Thymus (tissue), 11 donors: ENCODE measurements around the gene CAP2. TPM values are rescaled to one million over a fixed set of nuclear protein-coding genes. Genes with fewer than 3 reads are reported as not detected.

Experiments
- DNase-seq, 9 donors: peaks; one replicate each; pipeline ENCODE4 v3.0.0-alpha.2; 2013; ENCODE audit warnings: low spot score in 9 of 9, low read depth in 6 of 9, missing footprints in 1 of 9
- H3K27ac ChIP-seq, 2 donors: one replicate each; pipeline ENCODE4 v1.5.1; 2013; ENCODE audit warnings: control low read depth in 1 of 2, low read depth in 1 of 2, low read length in 1 of 2, mild to moderate bottlenecking in 1 of 2, moderate library complexity in 1 of 2
- H3K27me3 ChIP-seq, 2 donors: one replicate each; pipeline ENCODE4 v1.5.1; 2013; ENCODE audit warnings: low read length in 1 of 2; ENCODE audit not compliant: control insufficient read depth in 2 of 2, insufficient read depth in 1 of 2
- H3K36me3 ChIP-seq, 2 donors: one replicate each; pipeline ENCODE4 v1.5.1; 2013; ENCODE audit warnings: low read length in 1 of 2, mild to moderate bottlenecking in 1 of 2, moderate library complexity in 1 of 2; ENCODE audit not compliant: control insufficient read depth in 2 of 2, insufficient read depth in 2 of 2
- H3K4me1 ChIP-seq, 2 donors: one replicate each; pipeline ENCODE4 v1.5.1; 2013; ENCODE audit warnings: low read length in 2 of 2; ENCODE audit not compliant: control insufficient read depth in 2 of 2, insufficient read depth in 2 of 2
- H3K4me3 ChIP-seq, 2 donors: one replicate each; pipeline ENCODE4 v1.5.1; 2013; ENCODE audit warnings: low read length in 2 of 2, control low read depth in 1 of 2, mild to moderate bottlenecking in 1 of 2
- H3K9me3 ChIP-seq, 2 donors: one replicate each; pipeline ENCODE4 v1.5.1; 2013; ENCODE audit warnings: low read length in 1 of 2, mild to moderate bottlenecking in 1 of 2; ENCODE audit not compliant: control insufficient read depth in 2 of 2, insufficient read depth in 1 of 2
- WGBS: extraction: QIAGEN DNeasy Blood & Tissue Kit; methylation state at CpG from one replicate; pipeline ENCODE4 v1.1.7; 2013; 5-methylcytosine and 5-hydroxymethylcytosine counted together
- polyA plus RNA-seq: library from polyadenylated mRNA; stranded (reverse); fragments of 200-250 nt; gene quantifications from one replicate; pipeline ENCODE4 v1.2.3, GENCODE V29; 2013
- total RNA-seq: library from RNA; stranded (reverse); fragments of 120-200 nt; gene quantifications from one replicate; pipeline ENCODE4 v1.2.4, GENCODE V29; 2013
- donor health status: healthy.

The CAP2 gene
- total and polyA plus RNA-seq, 2 donors = 1.6 to 4.9 TPM

- Histone ChIP-seq H3K36me3 (no peaks in the 10 kb centered on the region), H3K27ac (no peak overlapping the region), H3K4me1 (no peaks in the 10 kb centered on the region), H3K4me3 (no peak overlapping the region), H3K27me3 (no peaks in the 10 kb centered on the region), H3K9me3 (no peaks in the 10 kb centered on the region)
- DNase-seq = no peak
- 95% methylated on average over 4 of the region's 4 CpGs for WGBS
Observed at GRCh38 chr6:17360564-17360963, 32.8 kb upstream of the CAP2 start.

GRCh38 chr6:17361013-17361412 lies 32.4 kb upstream of the CAP2 start:
- H3K4me3 ChIP-seq = no peak overlapping the region
- no peak overlapping the region for H3K27ac ChIP-seq
- H3K9me3 ChIP-seq = no peaks in the 10 kb centered on the region
- H3K27me3 ChIP-seq = no peaks in the 10 kb centered on the region
- 93% methylated on average over 3 of the region's 3 CpGs for WGBS
- H3K4me1 ChIP-seq = no peaks in the 10 kb centered on the region
- DNase-seq = no peak
- no peaks in the 10 kb centered on the region for H3K36me3 ChIP-seq

- Histone ChIP-seq H3K27me3 (no peaks in the 10 kb centered on the region), H3K4me1 (no peaks in the 10 kb centered on the region), H3K27ac (no peak overlapping the region), H3K4me3 (no peak overlapping the region), H3K36me3 (no peaks in the 10 kb centered on the region), H3K9me3 (no peaks in the 10 kb centered on the region)
- DNase-seq = no peak
Observed at GRCh38 chr6:17365961-17366360, 27.4 kb upstream of the CAP2 start.

GRCh38 chr6:17367868-17368267 lies 25.5 kb upstream of the CAP2 start:
- no peaks in the 10 kb centered on the region for H3K27me3 ChIP-seq
- H3K27ac ChIP-seq = no peak overlapping the region
- H3K36me3 ChIP-seq = no peaks in the 10 kb centered on the region
- H3K4me3 ChIP-seq = no peak overlapping the region
- H3K4me1 ChIP-seq = no peaks in the 10 kb centered on the region
- H3K9me3 ChIP-seq = no peaks in the 10 kb centered on the region
- no peak for DNase-seq
- 99% methylated on average over 1 of the region's 1 CpG for WGBS

GRCh38 chr6:17381424-17382147 lies 11.8 kb upstream of the CAP2 start:
- H3K27ac ChIP-seq = no peak overlapping the region
- no peaks in the 10 kb centered on the region for H3K4me1 ChIP-seq

GRCh38 chr6:17385660-17386059 lies 7.7 kb upstream of the CAP2 start:
- H3K36me3 ChIP-seq = no peaks in the 10 kb centered on the region
- no peak for DNase-seq
- 83% methylated on average over 7 of the region's 7 CpGs for WGBS
- no peak overlapping the region for H3K27ac ChIP-seq
- no peaks in the 10 kb centered on the region for H3K9me3 ChIP-seq
- H3K4me1 ChIP-seq = no peaks in the 10 kb centered on the region
- no peaks in the 10 kb centered on the region for H3K27me3 ChIP-seq
- no peak overlapping the region for H3K4me3 ChIP-seq

More at GRCh38 chr6:17381424-17382147, 11.8 kb upstream of the CAP2 start:
- no peaks in the 10 kb centered on the region for H3K9me3 ChIP-seq
- DNase-seq = no peak
- no peaks in the 10 kb centered on the region for H3K27me3 ChIP-seq
- 86% methylated on average over 7 of the region's 7 CpGs for WGBS
- H3K4me3 ChIP-seq = no peak overlapping the region
- H3K36me3 ChIP-seq = no peaks in the 10 kb centered on the region

- no peak for DNase-seq
- Histone ChIP-seq H3K4me3 (no peak overlapping the region), H3K36me3 (no peaks in the 10 kb centered on the region), H3K27me3 (peaks cover 6 to 19% of the 10 kb centered on the region in 2 donors), H3K27ac (no peak overlapping the region), H3K9me3 (no peaks in the 10 kb centered on the region), H3K4me1 (no peaks in the 10 kb centered on the region)
- WGBS = 57% methylated on average over 3 of the region's 3 CpGs
Observed at GRCh38 chr6:17388365-17388764, 5.0 kb upstream of the CAP2 start.

- Histone ChIP-seq H3K9me3 (no peaks in the 10 kb centered on the region), H3K36me3 (no peaks in the 10 kb centered on the region), H3K27me3 (peaks cover 16 to 26% of the 10 kb centered on the region in 2 donors), H3K4me3 (no peak overlapping the region), H3K4me1 (no peaks in the 10 kb centered on the region), H3K27ac (no peak overlapping the region)
- DNase-seq = no peak
- WGBS = 97% methylated on average over 4 of the region's 4 CpGs
Observed at GRCh38 chr6:17389274-17389847, 4.0 kb upstream of the CAP2 start.

GRCh38 chr6:17390276-17390675 lies 3.1 kb upstream of the CAP2 start:
- Histone ChIP-seq H3K36me3 (no peaks in the 10 kb centered on the region), H3K27ac (no peak overlapping the region), H3K4me1 (no peaks in the 10 kb centered on the region), H3K27me3 (peaks cover 21 to 35% of the 10 kb centered on the region in 2 donors), H3K4me3 (no peak overlapping the region), H3K9me3 (no peaks in the 10 kb centered on the region)
- WGBS = 97% methylated on average over 3 of the region's 3 CpGs
- DNase-seq = no peak
